ENCODE data around the gene KRT32. TPM values are rescaled to one million over a fixed set of nuclear protein-coding genes. Genes with fewer than 3 reads are reported as not detected.

The KRT32 gene
- total and polyA plus RNA-seq, 9 of the 15 experiments (the other 6 are each of a cell fraction or from before 2014, with no cell fraction given) = not detected

- intact Hi-C loops (cut with micrococcal nuclease) (no loop called here), in situ Hi-C loops (cut with MboI) (no loop called here)
- Histone ChIP-seq H3K9me1 (ENCODE audit: control insufficient read depth, insufficient read depth, low read length) (no peaks in the 10 kb centered on the region), H3K9me3 (replicated peaks; ENCODE audit: control insufficient read depth, insufficient read depth, low read depth, low read length) (no peaks in the 10 kb centered on the region), H3K79me2 (ENCODE audit: control insufficient read depth, insufficient read depth, low read length) (no peaks in the 10 kb centered on the region), H2AFZ (ENCODE audit: low read depth, low read length) (peak overlapping the region; percentile 36), H3K9ac (ENCODE audit: insufficient read depth in 1 of 2, low read depth in 2 of 2, low read length in 2 of 2) (peak overlapping the region in 1 of 2 experiments; percentile 21; a peak in 1 of 4 replicates), H3K36me3 (ENCODE audit: control insufficient read depth, insufficient read depth, low read length) (no peaks in the 10 kb centered on the region), H3K4me2 (ENCODE audit: insufficient read depth, low read length) (no peak overlapping the region), H3K27me3 (ENCODE audit: control insufficient read depth in 2 of 2, insufficient read depth in 2 of 2, low read length in 2 of 2) (no peaks in the 10 kb centered on the region), H3K4me1 (replicated peaks in 1 of 2; ENCODE audit: control insufficient read depth in 2 of 2, insufficient read depth in 2 of 2, low read length in 2 of 2) (peaks cover 37 to 44% of the 10 kb centered on the region in 2 experiments), H4K20me1 (replicated peaks; ENCODE audit: control insufficient read depth, insufficient read depth, low read length) (no peaks in the 10 kb centered on the region), H3K27ac (ENCODE audit: extremely low read depth, low read depth, low read length) (no peak overlapping the region), H3K4me3 (no peak overlapping the region)
- 26% methylated on average over 7 of the region's 7 CpGs for WGBS (ENCODE audit: insufficient coverage, low coverage, missing lambda C conversion rate)
- BruUV-seq (replicated peaks) = no TSS peak
- TF ChIP-seq MCM5 (IDR thresholded peaks at IDR 0.05; ENCODE audit: low read depth) (no peak), CTCFL (IDR thresholded peaks at IDR 0.05; ENCODE audit: borderline replicate concordance, insufficient read depth, low read depth, low read length, poor library complexity, severe bottlenecking) (no peak), SPI1 (IDR thresholded peaks at IDR 0.05; ENCODE audit: borderline replicate concordance, low read depth, low read length) (peak; percentile 48; the same call in 1 of the 2 replicates), ZFP36 (IDR thresholded peaks at IDR 0.05; ENCODE audit: low read depth, low read length, partially characterized antibody) (peak; percentile 79), PRDM10 (IDR thresholded peaks at IDR 0.05; ENCODE audit: partially characterized antibody) (peak; percentile 74), ZNF143 (CRISPR knock-in tag; IDR thresholded peaks at IDR 0.05) (no peak), ZBTB26 (CRISPR knock-in tag; IDR thresholded peaks at IDR 0.05) (no peak)
- CTCF ChIA-PET (ENCODE audit: low intra/inter-chr PET ratio) = no interaction called here
- DNase-seq (ENCODE audit: extremely low read depth in 1 of 4, low spot score in 3 of 4) (no peak), ATAC-seq (no peak), FAIRE-seq (no peak)
- POLR2A ChIA-PET = interaction anchor here (0.6 to 1.6 kb wide), 5 partner anchors 12 to 928 kb away, joined by 3 to 7 read pairs (median 3); partner anchors contain the start of gene KRT19
These were observed 45.5 kb upstream of the KRT32 start for GRCh38 chr17:41512546-41513167.
